PFSK-1 (cell line): Measurements from ENCODE around the gene HSDL1.

Experiments used
- FOXP2 ChIP-seq: optimal IDR thresholded peaks from 2 replicates; pipeline ENCODE3; 2011; ENCODE audit warnings: borderline replicate concordance, control low read depth, inconsistent platforms; ENCODE audit not compliant: insufficient read depth; ENCODE audit errors: extremely low read length, extremely low read depth
- POLR2AphosphoS5 ChIP-seq: IDR thresholded peaks from 2 replicates; pipeline ENCODE4 v1.6.1; 2012; ENCODE audit warnings: low read depth, mild to moderate bottlenecking, control low read depth, low read length, moderate library complexity
- REST ChIP-seq, 2 experiments: IDR thresholded peaks; 2 replicates each; pipeline versions ENCODE4 v1.6.1 to v1.8.0; 2011 to 2012; ENCODE audit warnings: low read depth in 2 of 2, low read length in 2 of 2, control low read depth in 1 of 2, inconsistent platforms in 1 of 2, mild to moderate bottlenecking in 1 of 2, moderate library complexity in 1 of 2; ENCODE audit not compliant: insufficient read depth in 1 of 2
- SIN3A ChIP-seq: IDR thresholded peaks from 2 replicates; pipeline ENCODE4 v1.6.1; 2012; ENCODE audit warnings: mild to moderate bottlenecking, low read length, moderate library complexity, borderline replicate concordance; ENCODE audit not compliant: insufficient read depth
- TAF1 ChIP-seq: IDR thresholded peaks from 2 replicates; pipeline ENCODE4 v1.6.1; 2012; ENCODE audit warnings: low read length, control low read depth, borderline replicate concordance; ENCODE audit not compliant: insufficient read depth

Gene HSDL1

GRCh38 chr16:84159007-84159406 lies 14.0 kb upstream of the HSDL1 start:
- TF ChIP-seq SIN3A (no peak), POLR2AphosphoS5 (no peak), FOXP2 (no peak), TAF1 (no peak), REST (IDR thresholded peaks at IDR 0.05; ENCODE audit: insufficient read depth in 1 of 2, low read depth in 2 of 2, low read length in 2 of 2) (no peak)

GRCh38 chr16:84156342-84156784 lies 11.4 kb upstream of the HSDL1 start:
- no peak for TF ChIP-seq SIN3A
- TF ChIP-seq FOXP2: no peak
- TF ChIP-seq POLR2AphosphoS5: no peak
- no peak for TF ChIP-seq REST (IDR thresholded peaks at IDR 0.05; ENCODE audit: insufficient read depth in 1 of 2, low read depth in 2 of 2, low read length in 2 of 2)
- no peak for TF ChIP-seq TAF1

- TF ChIP-seq TAF1: no peak
- TF ChIP-seq SIN3A: no peak
- TF ChIP-seq FOXP2: no peak
- no peak for TF ChIP-seq POLR2AphosphoS5
- TF ChIP-seq REST (IDR thresholded peaks at IDR 0.05; ENCODE audit: insufficient read depth in 1 of 2, low read depth in 2 of 2, low read length in 2 of 2): no peak
These were observed 10.8 kb upstream of the HSDL1 start for GRCh38 chr16:84155771-84156170.

GRCh38 chr16:84155226-84155625 lies 10.2 kb upstream of the HSDL1 start:
- TF ChIP-seq POLR2AphosphoS5 (no peak), FOXP2 (no peak), REST (IDR thresholded peaks at IDR 0.05; ENCODE audit: insufficient read depth in 1 of 2, low read depth in 2 of 2, low read length in 2 of 2) (no peak), TAF1 (no peak), SIN3A (no peak)

- no peak for TF ChIP-seq POLR2AphosphoS5
- no peak for TF ChIP-seq FOXP2
- no peak for TF ChIP-seq TAF1
- TF ChIP-seq REST (IDR thresholded peaks at IDR 0.05; ENCODE audit: insufficient read depth in 1 of 2, low read depth in 2 of 2, low read length in 2 of 2): no peak
- TF ChIP-seq SIN3A: no peak
These were observed 8.8 kb upstream of the HSDL1 start for GRCh38 chr16:84153660-84154214.
